Bronchial epithelial cell (primary cell): Measurements from ENCODE around the gene NHS. TPM values are rescaled to one million over a fixed set of nuclear protein-coding genes. Genes with fewer than 3 reads are reported as not detected.

Experiments used
- DNase-seq: peaks from one replicate; pipeline ENCODE4 v3.0.0-alpha.2; 2010; ENCODE audit warnings: low read depth
- FAIRE-seq: peaks from 2 replicates; lab custom pipeline; 2011; peaks lifted over from hg19 to GRCh38; lab: Jason Lieb, UNC
- H3K27me3 ChIP-seq: 2 replicates; pipeline ENCODE4 v1.5.1; 2011; ENCODE audit warnings: low read length; ENCODE audit not compliant: control insufficient read depth, insufficient read depth
- H3K36me3 ChIP-seq: 2 replicates; pipeline ENCODE4 v1.5.1; 2011; ENCODE audit warnings: low read length; ENCODE audit not compliant: control insufficient read depth, insufficient read depth
- H3K4me3 ChIP-seq: 2 replicates; pipeline ENCODE4 v1.5.1; 2011; ENCODE audit warnings: mild to moderate bottlenecking, low read depth, low read length, control low read depth
- total RNA-seq: library from RNA; depleted of rRNA; stranded (reverse); fragments of >200 nt; gene quantifications from 2 replicates; pipeline ENCODE4 v1.2.1, GENCODE V29; 2014
- TF ChIP-seq, protein P1 (sequence below): IDR thresholded peaks from 2 replicates; pipeline ENCODE4 v1.5.1; 2011; ENCODE audit warnings: mild to moderate bottlenecking, moderate library complexity, low read length, control low read depth, inconsistent platforms; ENCODE audit not compliant: insufficient read depth, severe bottlenecking

Gene NHS
- total RNA-seq, 1 donor from 2014 or later, result 0.79 TPM

DNA sequence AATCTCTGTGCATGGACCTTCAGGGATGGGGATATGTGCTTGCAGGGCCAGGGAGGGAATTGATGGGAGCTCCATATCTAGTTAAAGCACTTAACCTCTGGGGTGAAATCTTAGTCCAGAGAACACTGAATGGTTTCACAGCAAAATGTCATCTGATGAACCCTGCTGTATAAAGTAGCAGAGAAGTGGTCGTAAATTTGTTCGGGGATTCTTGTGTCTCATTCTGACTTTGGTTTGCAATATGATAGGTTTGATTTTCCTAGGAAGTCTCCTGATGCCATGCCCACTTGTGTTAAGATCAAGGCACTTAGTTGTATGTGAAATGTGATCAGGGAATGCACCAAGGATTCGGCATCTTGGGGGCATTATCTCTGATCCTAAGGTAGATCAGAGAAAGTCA lies 96.9 kb downstream of the NHS start:
- TF ChIP-seq, protein P1, sequence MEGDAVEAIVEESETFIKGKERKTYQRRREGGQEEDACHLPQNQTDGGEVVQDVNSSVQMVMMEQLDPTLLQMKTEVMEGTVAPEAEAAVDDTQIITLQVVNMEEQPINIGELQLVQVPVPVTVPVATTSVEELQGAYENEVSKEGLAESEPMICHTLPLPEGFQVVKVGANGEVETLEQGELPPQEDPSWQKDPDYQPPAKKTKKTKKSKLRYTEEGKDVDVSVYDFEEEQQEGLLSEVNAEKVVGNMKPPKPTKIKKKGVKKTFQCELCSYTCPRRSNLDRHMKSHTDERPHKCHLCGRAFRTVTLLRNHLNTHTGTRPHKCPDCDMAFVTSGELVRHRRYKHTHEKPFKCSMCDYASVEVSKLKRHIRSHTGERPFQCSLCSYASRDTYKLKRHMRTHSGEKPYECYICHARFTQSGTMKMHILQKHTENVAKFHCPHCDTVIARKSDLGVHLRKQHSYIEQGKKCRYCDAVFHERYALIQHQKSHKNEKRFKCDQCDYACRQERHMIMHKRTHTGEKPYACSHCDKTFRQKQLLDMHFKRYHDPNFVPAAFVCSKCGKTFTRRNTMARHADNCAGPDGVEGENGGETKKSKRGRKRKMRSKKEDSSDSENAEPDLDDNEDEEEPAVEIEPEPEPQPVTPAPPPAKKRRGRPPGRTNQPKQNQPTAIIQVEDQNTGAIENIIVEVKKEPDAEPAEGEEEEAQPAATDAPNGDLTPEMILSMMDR, result no peak
- Histone ChIP-seq H3K4me3 (no peak overlapping the region), H3K27me3 (no peaks in the 10 kb centered on the region), H3K36me3 (no peaks in the 10 kb centered on the region)
- DNase-seq (no peak), FAIRE-seq (no peak)

DNA sequence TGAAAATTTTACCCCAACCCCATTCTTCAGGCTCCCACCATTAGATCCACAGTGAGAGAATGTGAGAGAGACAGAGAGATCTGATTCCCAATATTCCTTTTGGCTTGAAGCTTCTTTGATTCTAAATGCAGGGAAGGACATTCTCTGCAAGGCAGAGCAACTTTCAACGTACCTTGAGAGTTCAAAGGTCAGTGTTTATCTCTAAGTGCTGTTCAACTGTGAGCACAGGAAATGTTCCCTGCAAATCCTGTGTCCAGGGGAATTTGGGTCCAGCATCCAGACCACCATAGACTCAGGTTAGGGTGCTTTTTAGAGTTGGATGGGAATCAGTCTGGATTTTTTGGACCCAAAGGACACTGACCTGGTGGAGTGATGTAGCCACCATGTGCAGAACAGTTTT lies 97.4 kb downstream of the NHS start:
- TF ChIP-seq, protein P1, result no peak
- H3K4me3 ChIP-seq, result no peak overlapping the region
- FAIRE-seq, result no peak
- no peaks in the 10 kb centered on the region for H3K36me3 ChIP-seq
- no peak for DNase-seq
- no peaks in the 10 kb centered on the region for H3K27me3 ChIP-seq

DNA sequence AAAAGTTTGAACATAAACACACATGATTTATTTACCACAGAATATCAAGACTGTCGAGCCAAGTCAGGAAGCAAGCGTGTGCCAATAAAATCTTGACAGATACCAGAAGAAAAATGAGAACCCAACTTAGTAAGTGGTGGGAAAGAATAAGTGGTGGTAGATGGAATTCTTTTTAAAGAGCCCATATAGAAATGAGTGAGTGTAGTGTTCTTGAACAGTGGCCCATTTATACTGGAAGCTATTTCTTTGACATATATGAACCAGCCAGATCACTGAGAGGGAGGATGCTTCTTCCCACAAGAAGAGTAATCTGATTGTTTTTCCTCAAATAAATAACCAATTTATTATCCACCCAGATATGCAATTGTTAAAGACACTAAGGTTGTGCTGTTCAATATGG lies 98.0 kb downstream of the NHS start:
- no peak overlapping the region for H3K4me3 ChIP-seq
- FAIRE-seq (no peak), DNase-seq (no peak)
- no peaks in the 10 kb centered on the region for H3K27me3 ChIP-seq
- no peaks in the 10 kb centered on the region for H3K36me3 ChIP-seq
- TF ChIP-seq, protein P1, result no peak

DNA sequence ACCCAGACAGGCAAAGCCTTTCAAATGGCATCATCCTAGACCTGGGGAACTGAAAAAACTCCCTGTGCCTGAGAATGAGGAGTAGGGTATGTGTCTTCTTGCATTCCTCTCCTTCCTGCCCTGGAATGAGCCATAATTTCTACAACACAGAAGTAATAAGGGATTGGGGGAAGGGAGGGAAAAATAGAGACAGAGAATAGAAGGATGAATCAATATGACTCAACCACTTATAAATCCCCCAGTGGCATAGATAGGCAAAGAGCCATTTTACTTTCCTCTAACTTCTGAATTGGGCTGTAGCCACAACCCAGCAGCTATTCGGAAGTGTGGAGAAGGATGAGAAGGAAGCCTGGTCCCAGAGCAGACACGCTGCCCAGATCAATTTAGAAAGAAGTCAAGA lies 99.9 kb downstream of the NHS start:
- Histone ChIP-seq H3K4me3 (no peak overlapping the region), H3K36me3 (no peaks in the 10 kb centered on the region), H3K27me3 (no peaks in the 10 kb centered on the region)
- FAIRE-seq, result no peak
- peak; percentile 44 for DNase-seq
- TF ChIP-seq, protein P1, result no peak

DNA sequence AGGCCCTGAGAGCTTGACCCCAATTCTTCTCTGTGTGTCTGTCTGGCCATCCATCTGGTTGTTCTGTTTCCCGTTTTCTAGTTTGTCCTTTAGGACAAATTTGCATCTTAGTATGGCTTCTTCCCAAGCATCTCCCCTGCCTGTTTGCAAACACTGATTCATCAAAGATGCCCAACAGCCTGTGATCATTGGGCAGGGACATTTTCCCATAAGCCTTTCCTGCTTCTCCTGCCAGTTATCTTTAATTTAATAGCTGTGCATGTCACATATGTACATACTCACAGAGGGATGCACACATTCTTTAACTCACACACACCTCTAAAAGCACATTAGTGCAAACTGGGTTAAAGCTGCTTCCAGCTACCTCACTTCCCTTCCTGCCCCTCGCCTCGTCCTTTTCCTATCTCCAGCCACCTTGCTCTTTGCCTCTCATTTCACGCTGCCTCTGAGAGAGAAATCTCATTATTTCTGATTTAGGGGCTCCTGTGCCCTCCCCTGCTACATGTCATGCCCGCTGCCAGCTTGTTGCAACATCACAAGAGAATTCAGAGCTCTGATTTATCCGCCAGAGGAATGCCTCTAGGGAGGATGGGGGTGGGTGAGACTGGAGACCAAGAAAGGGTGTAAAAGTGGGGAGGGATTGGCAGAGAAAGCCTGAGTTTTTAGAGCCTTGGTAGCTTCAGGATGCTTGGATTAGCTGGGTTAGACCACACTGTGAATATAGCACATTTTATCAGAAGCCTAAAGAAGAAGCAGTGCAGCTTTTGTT lies 100.6 kb downstream of the NHS start:
- Histone ChIP-seq H3K4me3 (no peak overlapping the region), H3K27me3 (no peaks in the 10 kb centered on the region), H3K36me3 (no peaks in the 10 kb centered on the region)
- no peak for FAIRE-seq
- DNase-seq, result no peak
- TF ChIP-seq, protein P1, result no peak

DNA sequence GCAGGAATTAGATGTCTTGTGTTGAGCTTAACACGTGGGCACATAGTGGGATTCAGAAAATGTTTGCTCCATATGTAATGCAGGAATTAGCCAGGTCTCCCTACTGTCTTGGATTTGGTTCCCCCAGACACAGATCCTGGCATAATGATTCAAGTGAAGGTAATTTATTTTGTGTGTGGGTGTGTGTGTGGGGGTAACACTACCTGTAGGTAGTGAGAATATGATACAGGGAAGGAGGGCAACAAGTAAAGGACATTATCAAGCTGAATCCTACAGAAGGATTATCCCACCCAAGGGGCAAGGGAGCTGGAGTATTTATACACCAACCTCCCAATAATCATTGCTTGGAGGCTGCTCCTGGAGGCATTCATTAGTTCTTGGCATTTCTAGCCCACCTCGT lies 101.4 kb downstream of the NHS start:
- no peaks in the 10 kb centered on the region for H3K36me3 ChIP-seq
- H3K27me3 ChIP-seq, result no peaks in the 10 kb centered on the region
- no peak for DNase-seq
- H3K4me3 ChIP-seq, result no peak overlapping the region
- no peak for FAIRE-seq
- TF ChIP-seq, protein P1, result no peak
